ENCODE measurements around the gene SSBP1. TPM values are rescaled to one million over a fixed set of nuclear protein-coding genes. Genes with fewer than 3 reads are reported as not detected.

The SSBP1 gene
- total and polyA plus RNA-seq, 2 donors (not counting 3 experiments of a cell fraction or from before 2014, with no cell fraction given), result 77.9 to 169 TPM

- ChIA-PET CTCF (no interaction called here), POLR2A (no interaction called here)
- dilution Hi-C loops (cut with MboI; ENCODE audit: extremely low pct_ligation_motif_present, low sequenced_read_pairs), result no loop called here
- no peaks in the 10 kb centered on the region for H3K27me3 ChIP-seq (ENCODE audit: control insufficient read depth in 2 of 2, insufficient read depth in 2 of 2, low read length in 2 of 2)
- no peak overlapping the region for H3K27ac ChIP-seq (ENCODE audit: insufficient read depth, low read depth, low read length)
- intact Hi-C loops (cut with micrococcal nuclease), result no loop called here
- no peak for DNase-seq (ENCODE audit: low read depth, low spot score)
- no peak overlapping the region for H3K4me3 ChIP-seq (replicated peaks in 1 of 3; ENCODE audit: insufficient read depth in 1 of 3, low read depth in 1 of 3, low read length in 3 of 3)
- BruUV-seq (replicated peaks), result no TSS peak
- no peak for FAIRE-seq
- H3K79me2 ChIP-seq (ENCODE audit: control insufficient read depth, insufficient read depth, low read length), result peaks cover 27% of the 10 kb centered on the region
- no peaks in the 10 kb centered on the region for H4K20me1 ChIP-seq (replicated peaks; ENCODE audit: control insufficient read depth, extremely low read depth, insufficient read depth, low read length)
- peaks cover 19 to 33% of the 10 kb centered on the region in 2 experiments for H3K36me3 ChIP-seq (ENCODE audit: control insufficient read depth in 2 of 2, extremely low read depth in 1 of 2, insufficient read depth in 2 of 2, low read length in 2 of 2)
- TF ChIP-seq POLR2AphosphoS5 (IDR thresholded peaks at IDR 0.05; ENCODE audit: insufficient read depth, low read depth, low read length) (no peak), MYC (IDR thresholded peaks at IDR 0.05; ENCODE audit: low read depth, low read length) (no peak), GATA2 (IDR thresholded peaks at IDR 0.05; ENCODE audit: insufficient read depth, insufficient read length, low read depth, low read length) (no peak), MAX (IDR thresholded peaks at IDR 0.05; ENCODE audit: insufficient read depth, insufficient read length) (no peak), JUN (IDR thresholded peaks at IDR 0.05; ENCODE audit: borderline replicate concordance, insufficient read depth, insufficient read length, low read depth) (no peak), EZH2 (IDR thresholded peaks at IDR 0.05; ENCODE audit: borderline replicate concordance, low read depth, low read length, severe bottlenecking) (no peak), POLR2A (IDR thresholded peaks at IDR 0.05; ENCODE audit: low read depth, low read length) (no peak), FOS (IDR thresholded peaks at IDR 0.05; ENCODE audit: borderline replicate concordance, insufficient read depth, low read length) (no peak), CTCF (IDR thresholded peaks at IDR 0.05; ENCODE audit: extremely low read depth in 1 of 2, insufficient read depth in 1 of 2, low read depth in 1 of 2, low read length in 2 of 2) (no peak)
- no peak overlapping the region for H2AFZ ChIP-seq (ENCODE audit: low read depth, low read length)
- peaks cover 7% of the 10 kb centered on the region for H3K4me1 ChIP-seq (ENCODE audit: control insufficient read depth, extremely low read depth, insufficient read depth, low read length)
- no peaks in the 10 kb centered on the region for H3K9me1 ChIP-seq (replicated peaks; ENCODE audit: control insufficient read depth, extremely low read depth, insufficient read depth, low read length)
- no peaks in the 10 kb centered on the region for H3K9me3 ChIP-seq (replicated peaks; ENCODE audit: control insufficient read depth, insufficient read depth, low read length)
- no peak overlapping the region for H3K4me2 ChIP-seq (ENCODE audit: insufficient read depth, low read length)
- no peak overlapping the region for H3K9ac ChIP-seq (replicated peaks; ENCODE audit: extremely low read depth, insufficient read depth, low read length)
These were observed 6.0 kb downstream of the SSBP1 start for GRCh38 chr7:141744131-141744530.

All from endothelial cell of umbilical vein (primary cell).